Activated CD4-positive, alpha-beta T cell treated with anti-CD3 and anti-CD28 coated beads, Interleukin-2, amount 10 ng/mL, durations not matched to agents 24 days and 14 days (primary cell): ENCODE results near the gene SNRPE. TPM values are rescaled to one million over a fixed set of nuclear protein-coding genes. Genes with fewer than 3 reads are reported as not detected.
"Not testable (repeated sequence)": the region's sequence is repeated elsewhere in the genome, so short reads cannot be mapped to it uniquely, and the experiment has no call there.

Experiments
- DNase-seq: peaks from one replicate; pipeline ENCODE4 v3.0.0; 2022
- H3K27ac Mint-ChIP-seq: one replicate; pipeline ENCODE4 v1.8.0; 2022; ENCODE audit warnings: mild to moderate bottlenecking, mixed read lengths
- H3K27me3 Mint-ChIP-seq: one replicate; pipeline ENCODE4 v1.8.0; 2022; ENCODE audit warnings: mixed read lengths
- H3K36me3 Mint-ChIP-seq: one replicate; pipeline ENCODE4 v1.8.0; 2022; ENCODE audit warnings: low read depth, mild to moderate bottlenecking, mixed read lengths
- H3K4me1 Mint-ChIP-seq: one replicate; pipeline ENCODE4 v1.8.0; 2021; ENCODE audit warnings: mixed read lengths
- H3K4me3 Mint-ChIP-seq: one replicate; pipeline ENCODE4 v1.8.0; 2022; ENCODE audit warnings: mild to moderate bottlenecking, moderate library complexity, mixed read lengths
- H3K9me3 Mint-ChIP-seq: one replicate; pipeline ENCODE4 v1.8.0; 2021; ENCODE audit warnings: mixed read lengths
- intact Hi-C: fragments of 100-400 bp; cut with micrococcal nuclease; formaldehyde crosslinking; loops from one replicate; pipeline ENCODE4 v1.15.1; 2023
- total RNA-seq: library from RNA; stranded (reverse); gene quantifications from 2 replicates; pipeline ENCODE4 v1.2.3, GENCODE V29; 2022

Gene SNRPE
- total RNA-seq, result 292 and 302 TPM in 2 replicates

DNA sequence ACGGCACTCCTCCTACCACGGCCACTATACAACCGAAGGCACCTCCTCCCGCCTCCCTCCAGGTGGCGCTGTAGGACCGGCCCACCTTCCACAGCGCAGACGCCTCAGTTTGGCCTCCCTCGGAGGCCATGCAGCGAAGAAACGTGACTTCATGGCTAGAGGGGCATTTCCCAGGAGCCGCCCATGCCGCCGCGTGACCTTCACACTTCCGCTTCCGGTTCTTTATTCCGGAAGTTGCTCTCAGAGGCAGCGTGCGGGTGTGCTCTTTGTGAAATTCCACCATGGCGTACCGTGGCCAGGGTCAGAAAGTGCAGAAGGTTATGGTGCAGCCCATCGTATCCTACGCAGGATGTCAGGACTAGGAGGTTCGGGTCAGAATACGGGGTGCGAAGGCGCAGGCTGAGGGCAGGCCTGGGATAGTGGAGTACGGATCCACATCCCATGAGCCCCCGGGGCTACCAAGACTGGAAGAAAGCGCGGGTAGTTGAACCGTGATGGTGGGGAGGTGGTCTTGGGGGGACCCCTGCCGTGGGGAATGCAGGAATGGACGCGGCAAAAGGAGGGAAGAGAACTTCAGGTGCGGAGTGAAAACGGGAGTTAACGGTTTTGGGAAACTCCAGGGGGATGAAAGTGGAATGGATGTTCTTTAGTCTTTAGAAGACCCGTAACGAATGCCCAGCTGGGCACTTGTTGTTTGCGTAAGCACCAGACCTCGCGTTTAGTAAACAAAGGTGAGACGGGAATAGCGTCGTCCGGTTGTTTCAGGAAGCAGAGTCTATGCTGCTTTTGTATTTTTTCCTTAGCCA lies at the start of gene SNRPE:
Gene SNRPE (plus strand): TSS at position 221 of the 806 bp plus-strand sequence. CDS start 61 bp downstream, at position 282.
- no peaks in the 10 kb centered on the region for H3K9me3 Mint-ChIP-seq
- peak within 1 kb of the TSS; percentile 93 for H3K4me3 Mint-ChIP-seq
- H3K4me1 Mint-ChIP-seq, result peaks cover 20% of the 10 kb centered on the region
- DNase-seq, result peak; percentile 99
- H3K27me3 Mint-ChIP-seq, result no peaks in the 10 kb centered on the region
- H3K36me3 Mint-ChIP-seq, result peaks cover 41% of the 10 kb centered on the region
- H3K27ac Mint-ChIP-seq, result peak within 1 kb of the TSS; percentile 98
- intact Hi-C loops, result loop anchor here (1.0 to 5.0 kb wide), 7 partner anchors 66 to 1261 kb away; partner anchors contain the start of genes MDM4, RBBP5, ZBED6 and ZC3H11A

DNA sequence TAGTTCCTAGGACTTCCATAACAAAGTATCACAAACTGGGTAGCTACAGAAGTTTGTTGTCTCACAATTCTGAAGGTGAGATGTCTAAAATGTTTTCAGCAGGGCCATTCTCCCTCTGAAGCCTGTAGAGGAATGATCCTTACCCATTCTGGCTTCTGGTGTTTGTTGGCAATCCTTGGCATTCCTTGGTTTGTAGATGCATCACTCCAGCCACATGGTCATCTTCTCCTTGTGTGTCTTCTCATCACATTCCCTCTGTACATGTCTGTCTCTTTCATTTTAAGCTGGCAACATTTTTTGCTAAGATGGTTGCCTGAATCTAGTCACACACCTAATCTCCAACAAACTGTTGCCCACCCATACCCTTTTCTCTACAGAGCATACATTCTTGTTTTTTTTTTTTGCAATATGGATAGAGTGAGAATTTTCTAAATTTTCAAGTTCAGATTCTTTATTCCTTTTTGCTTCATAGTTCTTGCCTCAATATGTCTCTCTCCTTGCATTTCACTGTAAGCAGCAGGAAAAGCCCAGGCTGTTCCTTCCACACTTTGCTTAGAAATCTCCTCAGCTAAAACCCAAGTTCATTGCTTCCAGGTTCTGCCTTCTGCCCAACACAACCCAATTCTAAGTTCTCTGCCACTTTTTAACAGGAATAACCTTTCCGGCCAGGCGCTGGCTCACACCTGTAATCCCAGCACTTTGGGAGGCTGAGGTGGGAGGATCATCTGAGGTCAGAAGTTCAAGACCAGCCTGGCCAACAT lies 47.6 kb upstream of the SNRPE start:
- intact Hi-C loops, result no loop called here
- Mint-ChIP-seq H3K4me1 (peaks cover 16% of the 10 kb centered on the region), H3K36me3 (peaks cover 47% of the 10 kb centered on the region), H3K27me3 (no peaks in the 10 kb centered on the region), H3K9me3 (no peaks in the 10 kb centered on the region), H3K4me3 (no peak overlapping the region), H3K27ac (peak overlapping the region; percentile 35)
- DNase-seq, result no peak

DNA sequence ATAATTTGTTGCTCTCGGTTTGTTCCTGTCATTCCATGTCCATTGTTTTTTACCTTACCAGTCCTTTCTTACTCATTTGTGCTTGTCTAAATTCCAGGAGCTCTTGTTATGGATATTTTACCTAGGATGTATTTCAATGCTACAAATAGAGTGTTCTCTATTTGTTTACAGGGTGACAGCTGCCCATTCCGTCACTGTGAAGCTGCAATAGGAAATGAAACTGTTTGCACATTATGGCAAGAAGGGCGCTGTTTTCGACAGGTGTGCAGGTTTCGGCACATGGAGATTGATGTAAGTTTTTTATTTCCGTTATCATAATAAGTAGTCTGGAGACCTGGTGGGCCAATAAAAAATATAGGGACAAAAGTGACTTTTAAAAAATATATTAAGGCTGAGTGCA lies 43.0 kb upstream of the SNRPE start:
- intact Hi-C loops, result no loop called here
- Mint-ChIP-seq H3K27me3 (no peaks in the 10 kb centered on the region), H3K9me3 (no peaks in the 10 kb centered on the region), H3K36me3 (peaks cover 57% of the 10 kb centered on the region), H3K4me3 (no peak overlapping the region), H3K27ac (no peak overlapping the region), H3K4me1 (peaks cover 10% of the 10 kb centered on the region)
- no peak for DNase-seq

DNA sequence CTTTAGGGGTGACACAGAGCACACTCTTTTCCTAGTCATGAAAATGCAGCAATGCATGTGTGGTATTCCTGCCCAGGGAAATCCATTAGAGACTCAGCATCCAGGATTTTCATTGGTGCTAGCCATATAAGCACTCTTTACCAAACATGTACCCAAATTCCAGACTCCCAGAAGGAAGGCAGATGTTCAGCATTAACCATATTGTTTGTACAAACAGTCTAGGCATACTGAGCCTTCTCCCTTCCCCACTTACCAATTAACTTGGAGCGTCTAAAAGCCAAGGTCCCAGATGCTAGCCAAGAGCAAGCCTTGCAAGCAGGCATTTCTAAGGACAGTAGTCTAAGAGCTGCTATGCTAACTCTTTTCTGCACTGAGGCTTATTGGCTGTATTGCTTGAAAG lies 38.1 kb upstream of the SNRPE start:
- H3K4me1 Mint-ChIP-seq, result peaks cover 12% of the 10 kb centered on the region
- no peak overlapping the region for H3K4me3 Mint-ChIP-seq
- H3K27ac Mint-ChIP-seq, result no peak overlapping the region
- no peaks in the 10 kb centered on the region for H3K27me3 Mint-ChIP-seq
- H3K36me3 Mint-ChIP-seq, result peaks cover 59% of the 10 kb centered on the region
- no peak for DNase-seq
- H3K9me3 Mint-ChIP-seq, result no peaks in the 10 kb centered on the region
- intact Hi-C loops, result no loop called here

DNA sequence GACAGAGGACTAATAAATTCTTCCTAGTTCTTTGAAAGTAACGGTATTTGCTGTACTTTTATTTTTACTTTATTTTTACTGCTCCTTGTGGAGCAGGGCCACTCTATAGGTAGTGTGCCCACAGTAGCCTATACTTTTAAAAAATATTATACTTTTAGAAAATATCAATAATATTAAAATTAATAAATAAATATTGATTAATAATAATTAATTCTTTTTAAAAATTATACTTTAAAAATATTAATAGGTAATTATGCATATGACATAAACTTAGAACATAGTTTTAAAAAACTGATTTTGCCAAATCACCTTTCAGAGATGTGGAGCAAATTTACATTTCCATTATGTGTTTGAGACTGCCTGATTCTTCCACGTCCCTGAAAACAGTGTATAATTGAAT lies 35.2 kb upstream of the SNRPE start:
- no peak overlapping the region for H3K27ac Mint-ChIP-seq
- H3K4me3 Mint-ChIP-seq, result no peak overlapping the region
- no peaks in the 10 kb centered on the region for H3K9me3 Mint-ChIP-seq
- intact Hi-C loops, result no loop called here
- H3K27me3 Mint-ChIP-seq, result no peaks in the 10 kb centered on the region
- peaks cover 10% of the 10 kb centered on the region for H3K4me1 Mint-ChIP-seq
- no peak for DNase-seq
- H3K36me3 Mint-ChIP-seq, result peaks cover 57% of the 10 kb centered on the region

DNA sequence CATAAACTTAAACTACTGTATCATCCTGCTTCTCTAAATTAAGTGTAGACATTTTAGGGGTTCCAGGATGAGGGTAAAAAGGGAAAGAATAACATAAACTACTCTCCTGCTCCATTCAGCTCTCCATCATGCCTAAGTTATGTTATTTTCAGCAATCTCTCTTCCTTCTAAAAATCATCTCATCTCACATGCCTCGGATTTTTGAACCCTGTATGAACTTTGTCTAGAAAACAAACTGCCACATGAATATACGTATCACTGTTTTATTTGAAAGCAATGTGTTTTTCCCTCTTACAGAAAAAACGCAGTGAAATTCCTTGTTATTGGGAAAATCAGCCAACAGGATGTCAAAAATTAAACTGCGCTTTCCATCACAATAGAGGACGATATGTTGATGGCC lies 33.4 kb upstream of the SNRPE start:
- Mint-ChIP-seq H3K36me3 (peaks cover 54% of the 10 kb centered on the region), H3K4me1 (peaks cover 10% of the 10 kb centered on the region), H3K27me3 (no peaks in the 10 kb centered on the region), H3K9me3 (no peaks in the 10 kb centered on the region), H3K27ac (no peak overlapping the region), H3K4me3 (no peak overlapping the region)
- intact Hi-C loops, result no loop called here
- DNase-seq, result no peak

DNA sequence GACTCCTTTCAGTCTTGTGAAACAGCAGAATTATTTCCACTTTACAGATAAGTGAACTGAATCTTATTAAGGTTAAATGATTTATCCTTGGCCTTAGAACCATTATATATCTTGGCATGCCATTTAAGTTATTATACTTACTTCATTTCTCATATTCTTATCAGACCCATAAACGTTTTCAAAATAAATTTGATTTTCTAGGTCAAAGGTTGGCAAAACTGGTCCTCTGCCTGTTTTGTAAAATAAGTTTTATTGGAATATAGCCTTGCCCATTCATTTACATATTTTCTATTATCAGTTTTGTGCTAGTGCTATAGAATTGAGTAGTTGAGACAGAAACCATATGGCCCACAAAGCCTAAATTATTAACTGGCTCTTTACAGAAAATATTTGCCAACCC lies 32.9 kb upstream of the SNRPE start:
- intact Hi-C loops, result no loop called here
- no peaks in the 10 kb centered on the region for H3K27me3 Mint-ChIP-seq
- H3K27ac Mint-ChIP-seq, result no peak overlapping the region
- no peaks in the 10 kb centered on the region for H3K9me3 Mint-ChIP-seq
- H3K4me3 Mint-ChIP-seq, result no peak overlapping the region
- no peak for DNase-seq
- peaks cover 10% of the 10 kb centered on the region for H3K4me1 Mint-ChIP-seq
- H3K36me3 Mint-ChIP-seq, result peaks cover 53% of the 10 kb centered on the region

DNA sequence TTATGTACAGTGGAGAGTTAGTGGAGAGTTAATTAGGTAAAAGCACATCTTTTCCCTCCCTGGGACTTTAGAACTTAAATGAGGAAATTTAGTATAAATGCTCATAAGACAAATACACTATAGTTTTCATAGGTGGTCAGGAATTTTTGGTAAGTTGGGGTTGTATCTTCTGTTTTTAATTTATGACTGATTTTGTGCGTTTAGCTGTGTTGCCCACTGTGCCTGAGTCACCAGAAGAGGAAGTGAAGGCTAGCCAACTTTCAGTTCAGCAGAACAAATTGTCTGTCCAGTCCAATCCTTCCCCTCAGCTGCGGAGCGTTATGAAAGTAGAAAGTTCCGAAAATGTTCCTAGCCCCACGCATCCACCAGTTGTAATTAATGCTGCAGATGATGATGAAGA lies 32.2 kb upstream of the SNRPE start:
- H3K9me3 Mint-ChIP-seq, DNase-seq, H3K27ac Mint-ChIP-seq, H3K4me3 Mint-ChIP-seq, H3K4me1 Mint-ChIP-seq, intact Hi-C loops, H3K27me3 Mint-ChIP-seq: not testable (repeated sequence)
- H3K36me3 Mint-ChIP-seq, result peaks cover 54% of the 10 kb centered on the region

DNA sequence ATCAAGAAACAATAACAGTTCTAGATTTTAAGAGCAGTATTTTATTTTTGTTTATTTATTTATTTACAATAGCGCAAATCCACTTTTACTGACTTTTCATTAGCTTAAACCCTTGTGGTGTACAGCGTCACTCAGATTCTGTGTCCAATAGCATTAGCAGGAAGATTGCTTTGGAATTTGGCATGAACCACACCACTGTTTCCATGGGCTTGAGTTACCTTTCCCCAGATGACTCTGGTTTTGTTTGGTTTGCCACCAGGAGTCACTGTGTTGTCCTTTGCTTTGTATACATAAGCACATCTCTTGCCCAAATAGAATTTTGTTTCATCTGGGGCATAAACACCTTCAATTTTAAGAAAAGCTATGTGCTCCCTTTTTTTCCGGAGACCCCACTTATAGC lies 25.9 kb upstream of the SNRPE start:
- DNase-seq, result no peak
- H3K36me3 Mint-ChIP-seq, result peaks cover 64% of the 10 kb centered on the region
- H3K9me3 Mint-ChIP-seq, result no peaks in the 10 kb centered on the region
- H3K27ac Mint-ChIP-seq, result no peak overlapping the region
- H3K27me3 Mint-ChIP-seq, result no peaks in the 10 kb centered on the region
- intact Hi-C loops, result loop anchor here (5.0 kb wide), 1 partner anchor 38 kb away; the partner anchor contains the start of genes ZBED6 and ZC3H11A
- H3K4me1 Mint-ChIP-seq, result no peaks in the 10 kb centered on the region
- no peak overlapping the region for H3K4me3 Mint-ChIP-seq

DNA sequence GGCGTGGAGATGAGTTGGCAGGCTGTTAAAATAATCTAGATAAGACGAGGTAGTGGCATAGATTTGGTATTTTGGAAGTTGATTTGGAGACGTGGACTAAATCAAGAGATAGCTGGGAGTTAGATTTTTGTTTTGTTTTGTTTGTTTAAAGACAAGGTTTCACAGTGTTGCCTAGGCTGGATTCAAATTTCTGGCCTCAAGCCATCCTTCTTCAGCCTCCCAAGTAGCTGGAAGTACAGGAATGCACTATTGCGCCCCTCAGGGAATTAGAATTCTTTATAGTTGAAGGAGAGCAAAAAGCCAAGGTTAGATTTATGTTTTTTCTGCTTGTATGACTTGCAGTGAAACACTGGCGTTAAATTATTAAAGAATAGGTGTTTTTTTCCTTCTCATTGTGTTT lies 22.3 kb upstream of the SNRPE start:
- Mint-ChIP-seq H3K4me3 (no peak overlapping the region), H3K27ac (no peak overlapping the region), H3K36me3 (peaks cover 67% of the 10 kb centered on the region), H3K4me1 (no peaks in the 10 kb centered on the region), H3K27me3 (no peaks in the 10 kb centered on the region), H3K9me3 (no peaks in the 10 kb centered on the region)
- no peak for DNase-seq
- intact Hi-C loops, result loop anchor here (5.0 kb wide), 1 partner anchor 42 kb away; the partner anchor contains the start of genes ZBED6 and ZC3H11A

DNA sequence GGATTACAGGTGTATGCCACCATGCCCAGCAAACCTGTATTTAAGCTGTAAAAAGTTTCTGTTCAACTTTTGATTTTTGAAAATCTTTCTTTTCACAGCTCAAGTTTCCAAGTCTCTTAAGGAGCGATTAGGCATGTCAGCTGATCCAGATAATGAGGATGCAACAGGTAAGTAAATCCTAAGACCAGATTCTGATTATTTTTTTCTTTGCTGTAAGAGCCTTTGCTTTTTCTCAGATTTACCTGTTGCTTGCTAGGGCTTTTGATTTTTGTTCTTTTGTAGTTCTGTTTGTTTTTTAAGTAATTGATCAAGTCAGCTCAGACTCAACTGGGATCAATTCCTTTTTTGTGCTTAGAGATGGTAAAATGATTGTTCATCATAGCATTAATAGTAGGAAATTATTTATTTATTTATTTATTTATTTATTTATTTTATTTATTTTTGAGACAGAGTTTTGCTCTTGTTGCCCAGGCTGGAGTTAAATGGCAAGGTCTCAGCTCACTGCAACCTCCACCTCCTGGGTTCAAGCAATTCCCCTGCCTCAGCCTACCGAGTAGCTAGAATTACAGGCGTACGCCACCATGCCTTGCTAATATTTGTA lies 21.1 kb upstream of the SNRPE start:
- no peak overlapping the region for H3K4me3 Mint-ChIP-seq
- no peak overlapping the region for H3K27ac Mint-ChIP-seq
- no peaks in the 10 kb centered on the region for H3K4me1 Mint-ChIP-seq
- DNase-seq, result no peak
- peaks cover 61% of the 10 kb centered on the region for H3K36me3 Mint-ChIP-seq
- no peaks in the 10 kb centered on the region for H3K9me3 Mint-ChIP-seq
- intact Hi-C loops, result no loop called here
- no peaks in the 10 kb centered on the region for H3K27me3 Mint-ChIP-seq

DNA sequence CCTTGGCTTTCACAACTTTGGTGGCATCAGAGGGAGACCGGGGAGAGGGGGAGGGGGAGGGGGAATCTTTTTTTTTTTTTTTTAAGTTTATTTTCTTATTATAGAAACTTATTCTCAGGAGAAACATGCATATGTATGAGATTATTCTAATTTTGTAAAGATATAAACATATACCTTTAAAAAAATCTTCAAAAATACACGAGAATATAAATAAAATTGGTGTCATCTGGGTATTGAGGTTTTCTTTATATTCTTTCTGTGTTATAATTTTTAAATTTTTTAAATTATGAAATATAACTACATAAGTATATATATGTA lies 18.9 kb upstream of the SNRPE start:
- Mint-ChIP-seq H3K4me3 (no peak overlapping the region), H3K9me3 (no peaks in the 10 kb centered on the region), H3K36me3 (peaks cover 56% of the 10 kb centered on the region), H3K4me1 (no peaks in the 10 kb centered on the region), H3K27ac (no peak overlapping the region), H3K27me3 (no peaks in the 10 kb centered on the region)
- no peak for DNase-seq
- intact Hi-C loops, result no loop called here

DNA sequence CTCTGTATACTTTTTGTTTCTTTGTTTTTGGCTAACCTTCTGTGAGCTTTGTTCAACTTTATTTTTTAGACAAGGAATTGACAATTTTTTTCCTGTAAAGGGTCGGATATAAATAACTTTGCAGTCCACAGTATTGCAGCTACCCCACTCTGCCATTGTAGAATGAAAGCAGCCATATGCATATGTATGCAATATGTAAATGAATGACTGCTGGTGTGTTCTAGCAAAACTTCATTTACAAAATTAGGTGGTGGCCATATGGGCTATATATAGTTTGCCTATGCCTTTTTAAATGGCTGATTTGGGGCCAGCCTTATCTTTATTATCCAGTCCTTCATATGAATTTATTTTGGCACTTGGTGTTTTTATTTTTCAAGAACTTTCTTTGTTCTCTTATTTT lies 18.0 kb upstream of the SNRPE start:
- intact Hi-C loops, result no loop called here
- no peak overlapping the region for H3K27ac Mint-ChIP-seq
- H3K4me3 Mint-ChIP-seq, result no peak overlapping the region
- DNase-seq, result no peak
- no peaks in the 10 kb centered on the region for H3K4me1 Mint-ChIP-seq
- no peaks in the 10 kb centered on the region for H3K9me3 Mint-ChIP-seq
- H3K27me3 Mint-ChIP-seq, result no peaks in the 10 kb centered on the region
- H3K36me3 Mint-ChIP-seq, result peaks cover 53% of the 10 kb centered on the region

DNA sequence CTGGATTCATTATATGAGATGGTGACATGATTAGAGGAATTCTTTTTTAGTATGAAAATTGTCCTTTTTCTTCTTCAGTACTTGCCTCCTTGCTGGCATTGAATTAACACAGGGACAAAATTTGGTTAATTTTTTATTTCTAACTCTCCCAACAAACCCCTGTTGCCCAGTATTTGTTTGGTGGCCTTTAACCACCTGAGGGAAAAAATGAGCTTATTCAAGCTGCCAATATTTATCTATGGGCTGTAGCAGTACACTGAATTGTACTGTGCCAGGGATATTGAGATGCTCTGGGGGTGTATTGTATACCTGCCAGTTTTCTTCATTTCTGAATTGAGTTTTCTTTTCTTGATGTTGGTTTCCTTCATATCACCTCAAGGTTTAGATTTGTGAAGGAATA lies 8.3 kb upstream of the SNRPE start:
- H3K9me3 Mint-ChIP-seq, H3K4me1 Mint-ChIP-seq, H3K27ac Mint-ChIP-seq, DNase-seq, H3K27me3 Mint-ChIP-seq, intact Hi-C loops, H3K4me3 Mint-ChIP-seq: not testable (repeated sequence)
- H3K36me3 Mint-ChIP-seq, result peaks cover 32% of the 10 kb centered on the region
